K562 (cell line): ENCODE measurements around the gene B3GALNT2. TPM values are rescaled to one million over a fixed set of nuclear protein-coding genes. Genes with fewer than 3 reads are reported as not detected.

ENCODE experiments used
- ETV6 ChIP-seq, 3 experiments: fragments of 150-350 bp in 1 of 3; sonication (generic) in 1 of 3; formaldehyde crosslinking in 1 of 3; IDR thresholded peaks; 2 replicates each; pipeline versions ENCODE4 v1.6.1 to v1.8.0; 2014 to 2022; ENCODE audit warnings: borderline replicate concordance in 2 of 3, low read depth in 2 of 3, antibody characterized with exemption in 1 of 3, low read length in 1 of 3, mild to moderate bottlenecking in 1 of 3, missing genetic modification reagents in 1 of 3
- KDM5B ChIP-seq: fragments of 200-600 bp; sonication (generic); IDR thresholded peaks from 2 replicates; pipeline ENCODE4 v1.6.1; 2012; ENCODE audit warnings: low read depth, mild to moderate bottlenecking, moderate library complexity, low read length, control low read depth, inconsistent platforms; ENCODE audit not compliant: insufficient replicate concordance
- KLF10 ChIP-seq: fragments of 250-450 bp; sonication (Bioruptor Pico); IDR thresholded peaks from 2 replicates; pipeline ENCODE4 v1.6.1; 2021; ENCODE audit warnings: matching md5 sums
- MAZ ChIP-seq, 2 experiments: fragments of 450-650 bp in 1 of 2; sonication (generic) in 1 of 2; formaldehyde crosslinking; IDR thresholded peaks in 1 of 2; conservative IDR thresholded peaks in 1 of 2; 2 replicates each; pipeline versions ENCODE4 v1.4.0 to v1.5.0; 2020; ENCODE audit warnings: mild to moderate bottlenecking in 1 of 2, missing genetic modification reagents in 1 of 2
- MEF2A ChIP-seq: IDR thresholded peaks from 2 replicates; pipeline ENCODE4 v1.6.1; 2011; ENCODE audit warnings: low read depth, mild to moderate bottlenecking, low read length, moderate library complexity; ENCODE audit not compliant: control insufficient read depth
- MYBL2 ChIP-seq, 2 experiments: fragments of 450-650 bp in 1 of 2; sonication (generic) in 1 of 2; formaldehyde crosslinking in 1 of 2; IDR thresholded peaks; 2 replicates each; pipeline versions ENCODE4 v1.6.1 to v1.8.1; 2017 to 2022; ENCODE audit warnings: borderline replicate concordance in 1 of 2, inconsistent platforms in 1 of 2, low read depth in 1 of 2, mild to moderate bottlenecking in 1 of 2, missing genetic modification reagents in 1 of 2, moderate library complexity in 1 of 2
- PML ChIP-seq: IDR thresholded peaks from 2 replicates; pipeline ENCODE4 v1.6.1; 2012; ENCODE audit warnings: low read length, inconsistent platforms
- SETDB1 ChIP-seq: IDR thresholded peaks from one replicate; pipeline ENCODE4 v1.6.1; 2012; ENCODE audit warnings: low read length, control low read depth, inconsistent platforms
- SIX5 ChIP-seq, 2 experiments: IDR thresholded peaks; 2 replicates each; pipeline ENCODE4 v1.6.1; 2011; ENCODE audit warnings: low read length in 2 of 2, borderline replicate concordance in 1 of 2, low read depth in 1 of 2, mild to moderate bottlenecking in 1 of 2, moderate library complexity in 1 of 2; ENCODE audit not compliant: insufficient read depth in 1 of 2
- polyA plus RNA-seq, 8 experiments: library from polyadenylated mRNA; depleted of rRNA in 4 of 8; stranded (reverse) in 5 of 8; unstranded in 3 of 8; fragments of >200 nt; fragmentation: Nextera tagmentation in 2 of 8; fragmentation: Illumina TruSeq in 1 of 8; extraction: Ambion mirVana in 2 of 8; extraction: Trizol in 1 of 8; gene quantifications; 2 replicates each; pipeline versions ENCODE4 v1.2.1 to v1.2.3, GENCODE V29; 2011 to 2014; ENCODE audit warnings: inconsistent platforms in 1 of 8, missing spikeins in 1 of 8
- total RNA-seq, 7 experiments: library from RNA; depleted of rRNA in 6 of 7; stranded (reverse); fragments of >200 nt in 6 of 7; fragmentation: Illumina TruSeq in 2 of 7; extraction: Trizol in 2 of 7; gene quantifications; 2 replicates each; pipeline versions ENCODE4 v1.2.1 to v1.2.3, GENCODE V29; 2011 to 2021; ENCODE audit warnings: low replicate concordance in 1 of 7
- TF ChIP-seq, protein P1 (sequence below): fragments of 150-350 bp; conservative IDR thresholded peaks from 2 replicates; pipeline ENCODE4 v1.6.1; 2014; ENCODE audit warnings: low read length
- TF ChIP-seq, protein P2 (sequence below): fragments of 450-650 bp; IDR thresholded peaks from 2 replicates; pipeline ENCODE4 v1.6.1; 2016; ENCODE audit warnings: borderline replicate concordance
- TF ChIP-seq, protein P3 (sequence below), 2 experiments: fragments of 200-800 bp in 1 of 2; sonication (Bioruptor generic) in 1 of 2; sonication (generic) in 1 of 2; formaldehyde crosslinking in 1 of 2; IDR thresholded peaks in 1 of 2; conservative IDR thresholded peaks in 1 of 2; 2 replicates each; pipeline versions ENCODE4 v1.5.0 to v1.6.1; 2016 to 2020; ENCODE audit warnings: missing compliant biosample characterization in 1 of 2, missing genetic modification characterization in 1 of 2, missing genetic modification reagents in 1 of 2
- TF ChIP-seq, protein P4 (sequence below): fragments of 250-450 bp; sonication (Bioruptor Pico); IDR thresholded peaks from 2 replicates; pipeline ENCODE4 v1.4.0; 2020; ENCODE audit warnings: mild to moderate bottlenecking, moderate library complexity

B3GALNT2 gene
- total and polyA plus RNA-seq, 9 of the 15 experiments (the other 6 are each of a cell fraction or from before 2014, with no cell fraction given): 2.0 to 31.7 (median 22.9) TPM

DNA sequence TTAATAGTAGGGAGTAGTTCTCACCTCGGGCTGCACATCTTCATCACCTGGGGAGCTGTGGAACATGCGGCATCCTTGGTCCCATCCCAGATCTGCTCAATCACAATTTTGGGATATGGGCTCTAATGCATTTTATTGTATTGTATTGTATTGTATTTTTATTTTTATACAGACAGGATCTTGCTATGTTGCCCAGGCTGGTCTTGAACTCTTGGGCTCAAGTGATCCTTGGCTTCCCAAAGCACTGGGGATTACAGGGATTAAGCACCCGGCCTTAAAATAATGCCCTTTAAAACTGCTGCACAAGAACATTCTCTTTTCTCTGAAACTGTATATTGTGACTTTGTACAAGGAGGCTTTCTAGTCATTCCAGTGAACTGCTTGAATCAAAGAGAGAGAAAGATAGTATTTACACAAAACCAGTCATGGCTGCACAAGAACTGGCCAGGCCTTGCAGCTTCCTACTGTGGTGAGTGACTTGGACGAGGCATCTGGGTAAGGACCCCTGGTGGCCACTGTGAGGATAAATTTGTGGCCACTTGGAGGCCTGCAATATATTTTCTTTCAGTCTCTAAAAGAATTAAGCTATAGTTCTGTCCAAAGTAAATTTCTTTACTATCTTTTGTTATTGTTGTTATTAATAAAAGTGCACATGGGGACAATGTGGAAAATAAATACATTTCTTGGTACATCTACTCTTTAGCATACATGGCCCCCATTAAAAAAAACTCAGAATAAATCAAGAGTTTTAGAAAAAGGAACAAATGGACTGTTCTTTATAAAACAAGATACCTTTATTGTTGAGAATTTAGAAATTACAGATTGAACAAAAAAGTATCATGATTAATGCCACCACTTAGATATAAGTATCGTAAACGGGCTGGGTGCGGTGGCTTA lies 89.0 kb downstream of the B3GALNT2 start (continued):
- TF ChIP-seq, protein P1, sequence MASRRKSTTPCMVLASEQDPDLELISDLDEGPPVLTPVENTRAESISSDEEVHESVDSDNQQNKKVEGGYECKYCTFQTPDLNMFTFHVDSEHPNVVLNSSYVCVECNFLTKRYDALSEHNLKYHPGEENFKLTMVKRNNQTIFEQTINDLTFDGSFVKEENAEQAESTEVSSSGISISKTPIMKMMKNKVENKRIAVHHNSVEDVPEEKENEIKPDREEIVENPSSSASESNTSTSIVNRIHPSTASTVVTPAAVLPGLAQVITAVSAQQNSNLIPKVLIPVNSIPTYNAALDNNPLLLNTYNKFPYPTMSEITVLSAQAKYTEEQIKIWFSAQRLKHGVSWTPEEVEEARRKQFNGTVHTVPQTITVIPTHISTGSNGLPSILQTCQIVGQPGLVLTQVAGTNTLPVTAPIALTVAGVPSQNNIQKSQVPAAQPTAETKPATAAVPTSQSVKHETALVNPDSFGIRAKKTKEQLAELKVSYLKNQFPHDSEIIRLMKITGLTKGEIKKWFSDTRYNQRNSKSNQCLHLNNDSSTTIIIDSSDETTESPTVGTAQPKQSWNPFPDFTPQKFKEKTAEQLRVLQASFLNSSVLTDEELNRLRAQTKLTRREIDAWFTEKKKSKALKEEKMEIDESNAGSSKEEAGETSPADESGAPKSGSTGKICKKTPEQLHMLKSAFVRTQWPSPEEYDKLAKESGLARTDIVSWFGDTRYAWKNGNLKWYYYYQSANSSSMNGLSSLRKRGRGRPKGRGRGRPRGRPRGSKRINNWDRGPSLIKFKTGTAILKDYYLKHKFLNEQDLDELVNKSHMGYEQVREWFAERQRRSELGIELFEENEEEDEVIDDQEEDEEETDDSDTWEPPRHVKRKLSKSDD: no peak
- TF ChIP-seq, protein P2, sequence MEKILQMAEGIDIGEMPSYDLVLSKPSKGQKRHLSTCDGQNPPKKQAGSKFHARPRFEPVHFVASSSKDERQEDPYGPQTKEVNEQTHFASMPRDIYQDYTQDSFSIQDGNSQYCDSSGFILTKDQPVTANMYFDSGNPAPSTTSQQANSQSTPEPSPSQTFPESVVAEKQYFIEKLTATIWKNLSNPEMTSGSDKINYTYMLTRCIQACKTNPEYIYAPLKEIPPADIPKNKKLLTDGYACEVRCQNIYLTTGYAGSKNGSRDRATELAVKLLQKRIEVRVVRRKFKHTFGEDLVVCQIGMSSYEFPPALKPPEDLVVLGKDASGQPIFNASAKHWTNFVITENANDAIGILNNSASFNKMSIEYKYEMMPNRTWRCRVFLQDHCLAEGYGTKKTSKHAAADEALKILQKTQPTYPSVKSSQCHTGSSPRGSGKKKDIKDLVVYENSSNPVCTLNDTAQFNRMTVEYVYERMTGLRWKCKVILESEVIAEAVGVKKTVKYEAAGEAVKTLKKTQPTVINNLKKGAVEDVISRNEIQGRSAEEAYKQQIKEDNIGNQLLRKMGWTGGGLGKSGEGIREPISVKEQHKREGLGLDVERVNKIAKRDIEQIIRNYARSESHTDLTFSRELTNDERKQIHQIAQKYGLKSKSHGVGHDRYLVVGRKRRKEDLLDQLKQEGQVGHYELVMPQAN: no peak
- TF ChIP-seq SETDB1: no peak
- TF ChIP-seq ETV6 (IDR thresholded peaks at IDR 0.05; ENCODE audit: borderline replicate concordance in 1 of 2, low read depth in 2 of 2, low read length in 1 of 2): no peak
- TF ChIP-seq ETV6 (CRISPR knock-in tag; IDR thresholded peaks at IDR 0.05; ENCODE audit: borderline replicate concordance): no peak
- no peak for TF ChIP-seq PML
- no peak for TF ChIP-seq MYBL2 (IDR thresholded peaks at IDR 0.05; ENCODE audit: low read depth)
- no peak for TF ChIP-seq MYBL2 (CRISPR knock-in tag; IDR thresholded peaks at IDR 0.05; ENCODE audit: borderline replicate concordance)
- TF ChIP-seq MAZ (CRISPR knock-in tag; conservative IDR thresholded peaks at IDR 0.05 in 1 of 2, IDR thresholded peaks at IDR 0.05 in 1 of 2): peak in 1 of 2 experiments; percentile 43; a peak in 1 of 4 replicates
- TF ChIP-seq MEF2A: no peak
- TF ChIP-seq KDM5B: no peak
- TF ChIP-seq, protein P3, sequence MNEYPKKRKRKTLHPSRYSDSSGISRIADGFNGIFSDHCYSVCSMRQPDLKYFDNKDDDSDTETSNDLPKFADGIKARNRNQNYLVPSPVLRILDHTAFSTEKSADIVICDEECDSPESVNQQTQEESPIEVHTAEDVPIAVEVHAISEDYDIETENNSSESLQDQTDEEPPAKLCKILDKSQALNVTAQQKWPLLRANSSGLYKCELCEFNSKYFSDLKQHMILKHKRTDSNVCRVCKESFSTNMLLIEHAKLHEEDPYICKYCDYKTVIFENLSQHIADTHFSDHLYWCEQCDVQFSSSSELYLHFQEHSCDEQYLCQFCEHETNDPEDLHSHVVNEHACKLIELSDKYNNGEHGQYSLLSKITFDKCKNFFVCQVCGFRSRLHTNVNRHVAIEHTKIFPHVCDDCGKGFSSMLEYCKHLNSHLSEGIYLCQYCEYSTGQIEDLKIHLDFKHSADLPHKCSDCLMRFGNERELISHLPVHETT (CRISPR knock-in tag; conservative IDR thresholded peaks at IDR 0.05 in 1 of 2, IDR thresholded peaks at IDR 0.05 in 1 of 2): no peak
- TF ChIP-seq, protein P4, sequence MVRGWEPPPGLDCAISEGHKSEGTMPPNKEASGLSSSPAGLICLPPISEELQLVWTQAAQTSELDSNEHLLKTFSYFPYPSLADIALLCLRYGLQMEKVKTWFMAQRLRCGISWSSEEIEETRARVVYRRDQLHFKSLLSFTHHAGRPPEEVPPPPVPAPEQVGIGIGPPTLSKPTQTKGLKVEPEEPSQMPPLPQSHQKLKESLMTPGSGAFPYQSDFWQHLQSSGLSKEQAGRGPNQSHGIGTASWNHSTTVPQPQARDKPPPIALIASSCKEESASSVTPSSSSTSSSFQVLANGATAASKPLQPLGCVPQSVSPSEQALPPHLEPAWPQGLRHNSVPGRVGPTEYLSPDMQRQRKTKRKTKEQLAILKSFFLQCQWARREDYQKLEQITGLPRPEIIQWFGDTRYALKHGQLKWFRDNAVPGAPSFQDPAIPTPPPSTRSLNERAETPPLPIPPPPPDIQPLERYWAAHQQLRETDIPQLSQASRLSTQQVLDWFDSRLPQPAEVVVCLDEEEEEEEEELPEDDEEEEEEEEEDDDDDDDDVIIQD (CRISPR knock-in tag): no peak
- no peak for TF ChIP-seq SIX5 (IDR thresholded peaks at IDR 0.05; ENCODE audit: borderline replicate concordance in 1 of 2, insufficient read depth in 1 of 2, low read depth in 1 of 2, low read length in 2 of 2)
- TF ChIP-seq KLF10 (CRISPR knock-in tag): no peak
